MM.1S (cell line): Measurements from ENCODE around the gene PDS5B.
"Not testable (repeated sequence)": the region's sequence is repeated elsewhere in the genome, so short reads cannot be mapped to it uniquely, and the experiment has no call there.

ENCODE experiments used
- DNase-seq: peaks from one replicate; pipeline ENCODE4 v3.0.0-alpha.2; 2015
- H2AFZ ChIP-seq: fragments of 300-600 bp; sonication (generic); 2 replicates; pipeline ENCODE4 v1.6.0; 2016; ENCODE audit warnings: antibody characterized with exemption, low read length
- H3F3A ChIP-seq: fragments of 300-600 bp; sonication (generic); 2 replicates; pipeline ENCODE4 v1.6.1; 2016; ENCODE audit warnings: mild to moderate bottlenecking, antibody characterized with exemption, low read length, moderate library complexity, mixed read lengths; ENCODE audit not compliant: insufficient read depth
- H3K27ac ChIP-seq: fragments of 300-600 bp; sonication (generic); 2 replicates; pipeline ENCODE4 v1.5.1; 2016; ENCODE audit warnings: mild to moderate bottlenecking, low read length
- H3K27me3 ChIP-seq: fragments of 300-600 bp; sonication (generic); replicated peaks from 2 replicates; pipeline ENCODE4 v1.6.0; 2016; ENCODE audit warnings: low read length; ENCODE audit not compliant: insufficient read depth
- H3K36me3 ChIP-seq: fragments of 300-600 bp; sonication (generic); replicated peaks from 2 replicates; pipeline ENCODE4 v1.6.1; 2016; ENCODE audit warnings: mild to moderate bottlenecking, low read length, mixed read lengths; ENCODE audit not compliant: insufficient read depth
- H3K4me1 ChIP-seq: fragments of 300-600 bp; sonication (generic); 2 replicates; pipeline ENCODE4 v1.6.1; 2016; ENCODE audit warnings: low read length, mixed read lengths
- H3K4me2 ChIP-seq: fragments of 300-600 bp; sonication (generic); 2 replicates; pipeline ENCODE4 v1.6.0; 2016; ENCODE audit warnings: low read depth, low read length
- H3K4me3 ChIP-seq: fragments of 300-600 bp; sonication (generic); 2 replicates; pipeline ENCODE4 v1.5.1; 2016; ENCODE audit warnings: low read length, mixed read lengths
- H3K79me2 ChIP-seq: fragments of 300-600 bp; sonication (generic); 2 replicates; pipeline ENCODE4 v1.6.1; 2016; ENCODE audit warnings: mixed run types, low read length, mixed read lengths
- H3K9ac ChIP-seq: fragments of 300-600 bp; sonication (generic); 2 replicates; pipeline ENCODE4 v1.6.1; 2016; ENCODE audit warnings: low read length, mixed read lengths
- H3K9me2 ChIP-seq: fragments of 300-600 bp; sonication (generic); replicated peaks from 2 replicates; pipeline ENCODE4 v1.6.1; 2016; ENCODE audit warnings: mild to moderate bottlenecking, low read length, mixed read lengths; ENCODE audit not compliant: insufficient read depth
- H3K9me3 ChIP-seq: fragments of 300-600 bp; sonication (generic); replicated peaks from 2 replicates; pipeline ENCODE4 v1.6.1; 2016; ENCODE audit warnings: mild to moderate bottlenecking, low read length, mixed read lengths; ENCODE audit not compliant: insufficient read depth
- H4K20me1 ChIP-seq: fragments of 300-600 bp; sonication (generic); 2 replicates; pipeline ENCODE4 v1.6.1; 2016; ENCODE audit warnings: mild to moderate bottlenecking, low read length, moderate library complexity, mixed read lengths; ENCODE audit not compliant: insufficient read depth
- CTCF ChIP-seq: fragments of 300-600 bp; sonication (generic); IDR thresholded peaks from 2 replicates; pipeline ENCODE4 v1.5.1; 2016; ENCODE audit warnings: antibody characterized with exemption, low read length, mixed read lengths
- EZH2 ChIP-seq: fragments of 300-600 bp; sonication (generic); optimal IDR thresholded peaks from 2 replicates; pipeline ENCODE3; 2017; ENCODE audit warnings: low read depth, mild to moderate bottlenecking, antibody characterized with exemption, low read length, mixed read lengths
- EZH2phosphoT487 ChIP-seq: fragments of 300-600 bp; sonication (generic); IDR thresholded peaks from 2 replicates; pipeline ENCODE4 v1.6.1; 2018; ENCODE audit warnings: antibody characterized with exemption, low read length

Gene PDS5B

GRCh38 chr13:32825481-32825880, 239.2 kb downstream of the PDS5B start:
- DNase-seq, result no peak
- no peaks in the 10 kb centered on the region for H3K36me3 ChIP-seq
- H3K79me2 ChIP-seq, result no peaks in the 10 kb centered on the region
- no peak overlapping the region for H3K27ac ChIP-seq
- H3K9me2 ChIP-seq, result no peaks in the 10 kb centered on the region
- no peaks in the 10 kb centered on the region for H3K27me3 ChIP-seq
- H4K20me1 ChIP-seq, result no peaks in the 10 kb centered on the region
- H2AFZ ChIP-seq, result no peak overlapping the region
- no peak for TF ChIP-seq EZH2phosphoT487
- no peak for TF ChIP-seq CTCF
- no peak for TF ChIP-seq EZH2
- no peak overlapping the region for H3K4me3 ChIP-seq
- no peaks in the 10 kb centered on the region for H3K9me3 ChIP-seq
- H3K9ac ChIP-seq, result no peak overlapping the region
- H3K4me1 ChIP-seq, result 0 out of 2 replicates have a peak, but pooled peaks cover 5% of the 10 kb centered on the region
- no peaks in the 10 kb centered on the region for H3F3A ChIP-seq
- no peak overlapping the region for H3K4me2 ChIP-seq

GRCh38 chr13:32826372-32826771, 240.1 kb downstream of the PDS5B start:
- DNase-seq, H3K4me1 ChIP-seq, H2AFZ ChIP-seq, H3K9me2 ChIP-seq, H3K36me3 ChIP-seq, H3K27me3 ChIP-seq, H3K27ac ChIP-seq, H4K20me1 ChIP-seq, H3F3A ChIP-seq, H3K79me2 ChIP-seq, H3K4me2 ChIP-seq, H3K9me3 ChIP-seq, H3K4me3 ChIP-seq, H3K9ac ChIP-seq: not testable (repeated sequence)
